HepG2 (cell line): Measurements from ENCODE around the gene PHLPP2. TPM values are rescaled to one million over a fixed set of nuclear protein-coding genes. Genes with fewer than 3 reads are reported as not detected.
"Not testable (repeated sequence)": the region's sequence is repeated elsewhere in the genome, so short reads cannot be mapped to it uniquely, and the experiment has no call there.

Source experiments
- AHDC1 ChIP-seq: sonication (generic); formaldehyde crosslinking; IDR thresholded peaks from 2 replicates; pipeline ENCODE4 v1.5.1; 2020; ENCODE audit warnings: mild to moderate bottlenecking, missing genetic modification reagents, borderline replicate concordance
- ATF3 ChIP-seq: sonication (generic); formaldehyde crosslinking; IDR thresholded peaks from 2 replicates; pipeline ENCODE4 v1.4.0; 2020; ENCODE audit warnings: missing genetic modification reagents
- FOSL2 ChIP-seq: sonication (generic); formaldehyde crosslinking; IDR thresholded peaks from 2 replicates; pipeline ENCODE4 v1.4.0; 2020; ENCODE audit warnings: missing genetic modification reagents
- FOXA1 ChIP-seq, 2 experiments: fragments of 450-650 bp in 1 of 2; sonication (generic) in 1 of 2; formaldehyde crosslinking in 1 of 2; IDR thresholded peaks; 2 replicates each; pipeline versions ENCODE4 v1.4.0 to v1.6.1; 2016 to 2020; ENCODE audit warnings: missing genetic modification reagents in 1 of 2
- FOXA3 ChIP-seq: IDR thresholded peaks from 2 replicates; pipeline ENCODE4 v1.6.1; 2016; ENCODE audit warnings: missing genetic modification reagents, missing compliant biosample characterization
- GATAD1 ChIP-seq: IDR thresholded peaks from 2 replicates; pipeline ENCODE4 v1.6.1; 2016; ENCODE audit warnings: missing genetic modification reagents, missing compliant biosample characterization
- HDAC1 ChIP-seq: sonication (generic); formaldehyde crosslinking; IDR thresholded peaks from 2 replicates; pipeline ENCODE4 v1.5.1; 2020; ENCODE audit warnings: mild to moderate bottlenecking, missing genetic modification reagents
- KDM6A ChIP-seq: IDR thresholded peaks from 2 replicates; pipeline ENCODE4 v1.6.1; 2016; ENCODE audit warnings: low read depth
- KLF16 ChIP-seq, 2 experiments: sonication (generic) in 1 of 2; formaldehyde crosslinking in 1 of 2; IDR thresholded peaks; 2 replicates each; pipeline versions ENCODE4 v1.6.1 to v1.8.0; 2016 to 2023; ENCODE audit warnings: missing genetic modification reagents in 2 of 2, missing compliant biosample characterization in 1 of 2
- LCORL ChIP-seq, 2 experiments: fragments of 450-650 bp in 1 of 2; sonication (generic) in 1 of 2; formaldehyde crosslinking in 1 of 2; IDR thresholded peaks; 2 replicates each; pipeline versions ENCODE4 v1.5.0 to v1.6.1; 2017 to 2020; ENCODE audit warnings: antibody characterized with exemption in 1 of 2, missing genetic modification reagents in 1 of 2
- NR2F6 ChIP-seq, 2 experiments: IDR thresholded peaks; 2 replicates each; pipeline ENCODE4 v1.6.1; 2016; ENCODE audit warnings: antibody characterized with exemption in 1 of 2, mild to moderate bottlenecking in 1 of 2
- RARA ChIP-seq: IDR thresholded peaks from 2 replicates; pipeline ENCODE4 v1.6.1; 2016; ENCODE audit warnings: missing genetic modification reagents, missing compliant biosample characterization
- SAP130 ChIP-seq: IDR thresholded peaks from 2 replicates; pipeline ENCODE4 v1.6.1; 2016; ENCODE audit warnings: low read depth
- SOX5 ChIP-seq: IDR thresholded peaks from 2 replicates; pipeline ENCODE4 v1.6.1; 2016; ENCODE audit warnings: borderline replicate concordance
- SOX6 ChIP-seq, 2 experiments: fragments of 450-650 bp in 1 of 2; sonication (generic) in 1 of 2; formaldehyde crosslinking in 1 of 2; IDR thresholded peaks; 2 replicates each; pipeline versions ENCODE4 v1.4.0 to v1.6.1; 2017 to 2020; ENCODE audit warnings: antibody characterized with exemption in 1 of 2, mild to moderate bottlenecking in 1 of 2, missing genetic modification reagents in 1 of 2
- STAG1 ChIP-seq: sonication (generic); formaldehyde crosslinking; IDR thresholded peaks from 2 replicates; pipeline ENCODE4 v1.4.0; 2020; ENCODE audit warnings: missing genetic modification reagents
- YEATS2 ChIP-seq: sonication (generic); formaldehyde crosslinking; IDR thresholded peaks from 2 replicates; pipeline ENCODE4 v1.4.0; 2020; ENCODE audit warnings: missing genetic modification reagents, borderline replicate concordance
- ZNF12 ChIP-seq: sonication (generic); formaldehyde crosslinking; IDR thresholded peaks from 2 replicates; pipeline ENCODE4 v1.5.0; 2020; ENCODE audit warnings: missing genetic modification reagents
- ZNF792 ChIP-seq: IDR thresholded peaks from 2 replicates; pipeline ENCODE4 v1.6.1; 2016
- ZSCAN9 ChIP-seq: IDR thresholded peaks from 2 replicates; pipeline ENCODE4 v1.6.1; 2016; ENCODE audit warnings: borderline replicate concordance
- polyA plus RNA-seq, 8 experiments: library from polyadenylated mRNA; depleted of rRNA in 3 of 8; stranded (reverse) in 7 of 8; unstranded in 1 of 8; fragments of >200 nt; fragmentation: Illumina TruSeq in 4 of 8; extraction: Trizol in 4 of 8; gene quantifications; 2 replicates each; pipeline versions ENCODE4 v1.2.1 to v1.2.3, GENCODE V29; 2011 to 2016; ENCODE audit warnings: low read depth in 4 of 8, missing spikeins in 1 of 8, mixed read lengths in 1 of 8; ENCODE audit not compliant: insufficient read depth in 1 of 8
- total RNA-seq, 5 experiments: library from RNA; depleted of rRNA; stranded (reverse); fragments of >200 nt; fragmentation: Illumina TruSeq; extraction: Trizol; gene quantifications; 2 replicates each; pipeline ENCODE4 v1.2.3, GENCODE V29; 2016; ENCODE audit warnings: low read depth in 1 of 5
- TF ChIP-seq, protein P1 (sequence below): IDR thresholded peaks from 2 replicates; pipeline ENCODE4 v1.6.1; 2018; ENCODE audit warnings: missing genetic modification reagents, mild to moderate bottlenecking, missing compliant biosample characterization

Gene PHLPP2
- total and polyA plus RNA-seq, 2 of the 13 experiments (the other 11 are each of a cell fraction or from before 2014, with no cell fraction given): 8.9 TPM

GRCh38 chr16:71598426-71598825, 126.1 kb downstream of the PHLPP2 start (continued):
- TF ChIP-seq KLF16 (CRISPR knock-in tag; IDR thresholded peaks at IDR 0.05) (peak in 1 of 2 experiments; percentile 29; a peak in 1 of 4 replicates), SOX5 (CRISPR knock-in tag) (peak; percentile 83), FOXA1 (IDR thresholded peaks at IDR 0.05) (peak; percentile 90), FOXA1 (CRISPR knock-in tag; IDR thresholded peaks at IDR 0.05) (peak; percentile 90), FOSL2 (CRISPR knock-in tag) (peak; percentile 93), ATF3 (CRISPR knock-in tag) (peak; percentile 92), FOXA3 (CRISPR knock-in tag) (peak; percentile 96), NR2F6 (CRISPR knock-in tag; IDR thresholded peaks at IDR 0.05) (peak; percentile 23; the same call in 1 of the 2 replicates), GATAD1 (CRISPR knock-in tag) (0 out of 2 replicates have a peak, but pooled peaks have one; percentile 28), ZSCAN9 (CRISPR knock-in tag) (peak; percentile 60; the same call in 1 of the 2 replicates), YEATS2 (CRISPR knock-in tag) (peak; percentile 29; the same call in 1 of the 2 replicates), STAG1 (CRISPR knock-in tag) (0 out of 2 replicates have a peak, but pooled peaks have one; percentile 6), SOX6 (CRISPR knock-in tag; IDR thresholded peaks at IDR 0.05) (peak; percentile 91), HDAC1 (peak; percentile 39; the same call in 1 of the 2 replicates), RARA (CRISPR knock-in tag) (peak; percentile 61), KDM6A (CRISPR knock-in tag) (0 out of 2 replicates have a peak, but pooled peaks have one; percentile 63), AHDC1 (CRISPR knock-in tag) (peak; percentile 96), ZNF792 (CRISPR knock-in tag) (peak; percentile 84), LCORL (IDR thresholded peaks at IDR 0.05) (peak; percentile 87), LCORL (CRISPR knock-in tag; IDR thresholded peaks at IDR 0.05) (peak; percentile 72; the same call in 1 of the 2 replicates), SAP130 (CRISPR knock-in tag) (peak; percentile 78), ZNF12 (CRISPR knock-in tag) (peak; percentile 78; the same call in 1 of the 2 replicates)
- not testable (repeated sequence) for TF ChIP-seq NR2F6, SOX6 (IDR thresholded peaks at IDR 0.05)
- TF ChIP-seq, protein P1, sequence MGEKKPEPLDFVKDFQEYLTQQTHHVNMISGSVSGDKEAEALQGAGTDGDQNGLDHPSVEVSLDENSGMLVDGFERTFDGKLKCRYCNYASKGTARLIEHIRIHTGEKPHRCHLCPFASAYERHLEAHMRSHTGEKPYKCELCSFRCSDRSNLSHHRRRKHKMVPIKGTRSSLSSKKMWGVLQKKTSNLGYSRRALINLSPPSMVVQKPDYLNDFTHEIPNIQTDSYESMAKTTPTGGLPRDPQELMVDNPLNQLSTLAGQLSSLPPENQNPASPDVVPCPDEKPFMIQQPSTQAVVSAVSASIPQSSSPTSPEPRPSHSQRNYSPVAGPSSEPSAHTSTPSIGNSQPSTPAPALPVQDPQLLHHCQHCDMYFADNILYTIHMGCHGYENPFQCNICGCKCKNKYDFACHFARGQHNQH: peak; percentile 64; the same call in 1 of the 2 replicates
